Anterior cingulate cortex (tissue), 58 donors: ENCODE results near the gene CRK.
A peak's percentile ranks its signal among the peaks of the same experiment; 100 is the strongest.
"Not testable (repeated sequence)": the region's sequence is repeated elsewhere in the genome, so short reads cannot be mapped to it uniquely, and the experiment has no call there.

ENCODE experiments used
- DNase-seq, 58 donors: peaks; one replicate each; lab custom pipeline; 2025; lab: John Stamatoyannopoulos, UW

Gene CRK

DNA sequence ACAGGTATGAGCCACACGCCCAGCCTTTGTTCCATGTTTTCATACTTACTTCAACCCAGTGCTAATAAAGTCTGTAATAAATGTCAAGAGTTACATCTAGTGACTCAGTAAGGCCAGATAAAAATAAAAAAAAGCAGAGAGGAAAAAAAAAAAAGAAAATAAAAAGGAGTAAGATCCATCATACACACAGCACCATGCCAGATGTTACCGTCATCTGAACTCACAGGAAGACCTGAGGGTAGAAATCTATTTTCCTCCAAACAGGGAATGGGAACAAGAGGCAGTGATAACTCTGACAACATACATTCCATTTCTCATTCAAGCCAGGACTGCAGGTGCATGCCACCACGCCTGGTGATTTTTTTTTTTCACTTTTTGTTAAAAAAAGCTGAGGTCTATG, 20.7 kb downstream of the CRK start:
- no peak for DNase-seq

- no peak for DNase-seq
Measured at GRCh38 chr17:1434150-1434549, 21.9 kb downstream of the CRK start.

- DNase-seq, result no peak
Measured at GRCh38 chr17:1431631-1432104, 24.4 kb downstream of the CRK start.

DNA sequence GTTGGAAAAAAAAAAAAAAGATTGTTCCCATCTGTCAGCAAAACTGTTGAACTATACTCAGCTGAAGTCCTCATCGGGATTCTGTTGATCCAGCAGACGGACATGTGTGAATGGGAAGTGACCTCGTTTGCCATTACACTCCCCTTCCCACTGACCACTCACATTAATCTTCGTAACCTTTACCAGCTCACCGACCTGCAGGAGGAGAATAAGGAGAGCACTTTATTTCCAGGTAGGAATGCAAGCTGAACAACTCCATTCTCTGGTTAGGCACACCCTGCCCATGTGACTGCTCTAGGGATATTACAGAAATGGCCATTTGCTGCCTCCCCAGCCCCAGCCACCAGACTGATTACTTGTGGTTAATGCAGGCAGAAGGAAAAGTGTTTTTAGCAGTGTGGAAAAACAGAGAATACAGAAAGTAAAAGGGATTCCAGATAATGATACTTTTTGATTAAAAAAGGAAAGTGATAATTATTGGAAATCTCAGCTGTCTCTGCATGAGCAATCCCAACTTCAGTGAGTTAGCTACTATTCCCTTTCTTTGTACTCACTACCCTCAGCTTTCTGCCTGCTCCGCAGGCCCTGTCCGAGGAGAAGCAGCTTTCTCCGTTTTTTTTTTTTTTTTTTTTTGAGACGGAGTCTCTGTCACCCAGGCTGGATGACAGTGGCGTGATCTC, 32.4 kb downstream of the CRK start:
- no peak for DNase-seq

DNA sequence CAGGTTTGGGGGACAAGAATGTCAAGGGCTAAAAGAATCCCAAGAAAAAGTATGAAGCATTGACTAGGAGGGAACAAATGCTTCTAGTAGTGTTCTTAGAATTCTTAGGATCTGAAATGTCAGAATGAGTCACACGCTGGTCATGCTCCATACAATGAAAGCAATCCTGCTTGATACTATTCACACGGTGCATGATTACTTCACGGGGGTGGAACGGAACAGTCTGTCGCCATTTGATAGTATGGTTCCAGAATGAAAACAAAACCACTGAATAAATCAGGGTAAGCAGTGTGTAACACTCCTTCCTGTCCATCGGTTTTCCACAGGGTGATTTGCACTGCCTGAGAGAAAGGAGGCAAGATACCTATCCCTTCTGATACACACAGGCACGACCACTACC, 33.1 kb downstream of the CRK start:
- peak in 8 of 58 donors; percentile 3 to 31 (median 8) for DNase-seq

- DNase-seq, result no peak
Measured at GRCh38 chr17:1421470-1421869, 34.6 kb downstream of the CRK start.

- DNase-seq, result no peak
Measured at GRCh38 chr17:1420981-1421380, 35.1 kb downstream of the CRK start.

GRCh38 chr17:1420163-1420562, 35.9 kb downstream of the CRK start:
- no peak for DNase-seq

- not testable (repeated sequence) for DNase-seq
Measured at GRCh38 chr17:1418476-1418875, 37.6 kb downstream of the CRK start.

DNA sequence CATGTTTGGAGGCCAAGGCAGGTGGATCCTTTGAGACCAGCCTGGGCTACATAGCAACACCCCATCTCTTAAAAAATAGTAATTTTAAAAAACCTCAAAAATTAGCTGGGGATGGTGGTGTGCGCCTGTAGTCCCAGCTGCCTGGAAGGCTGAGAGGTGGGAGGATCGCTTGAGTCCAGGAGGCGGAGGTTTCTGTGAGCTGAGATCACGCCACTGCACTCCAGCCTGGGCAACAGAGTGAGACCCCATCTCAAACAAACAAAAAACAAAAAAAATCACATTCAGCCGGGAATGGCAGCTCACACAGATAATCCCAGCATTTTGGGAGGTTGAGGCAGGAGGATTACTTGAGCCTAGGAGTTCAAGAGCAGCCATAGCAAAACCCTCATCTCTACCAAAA, 39.6 kb downstream of the CRK start:
- no peak for DNase-seq

DNA sequence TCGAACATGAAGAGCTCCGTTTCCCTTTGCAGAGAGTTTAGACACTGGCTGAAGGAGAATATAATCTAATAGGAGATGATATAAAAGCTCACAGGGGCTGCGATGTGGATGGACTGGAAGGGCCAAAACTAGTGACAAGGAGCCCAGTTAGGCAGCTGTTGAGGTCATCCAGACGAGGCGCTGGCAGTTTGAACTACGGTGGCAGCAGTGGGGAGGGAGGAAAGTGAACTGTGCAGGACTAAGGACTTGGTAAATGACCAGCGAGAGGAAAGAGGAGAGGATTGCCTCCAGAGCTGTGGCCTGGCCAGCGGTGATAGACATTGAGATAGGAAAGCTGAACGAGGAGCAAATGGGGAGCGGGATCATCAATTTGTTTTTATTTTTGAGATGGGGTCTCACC, 41.4 kb downstream of the CRK start:
- DNase-seq, result no peak

GRCh38 chr17:1414001-1414574, 41.9 kb downstream of the CRK start:
- DNase-seq, result no peak

DNA sequence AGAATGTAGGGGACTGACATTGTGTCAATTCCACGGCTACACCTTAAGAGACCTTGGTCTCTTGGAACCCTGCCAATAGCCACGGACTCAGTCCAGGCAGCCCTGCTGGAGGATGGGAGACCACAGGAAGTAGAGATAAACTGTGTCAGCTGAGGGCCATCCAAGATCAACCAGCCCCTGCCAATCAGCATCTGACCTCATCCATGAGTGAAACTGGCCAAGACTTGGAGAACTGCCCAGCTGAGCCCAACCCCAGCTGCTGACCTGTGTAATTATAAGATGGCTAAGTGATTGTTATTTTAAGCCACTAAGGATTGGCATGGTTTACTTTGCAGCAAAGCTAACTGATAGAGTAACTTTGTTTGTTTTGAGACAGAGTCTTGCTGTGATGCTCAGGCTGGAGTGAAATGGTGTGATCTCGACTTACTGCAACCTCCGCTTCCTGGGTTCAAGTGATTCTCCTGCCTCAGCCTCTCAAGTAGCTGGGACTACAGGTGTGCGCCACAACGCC, 42.7 kb downstream of the CRK start:
- peak in 1 of 58 donors; percentile 61 for DNase-seq

DNA sequence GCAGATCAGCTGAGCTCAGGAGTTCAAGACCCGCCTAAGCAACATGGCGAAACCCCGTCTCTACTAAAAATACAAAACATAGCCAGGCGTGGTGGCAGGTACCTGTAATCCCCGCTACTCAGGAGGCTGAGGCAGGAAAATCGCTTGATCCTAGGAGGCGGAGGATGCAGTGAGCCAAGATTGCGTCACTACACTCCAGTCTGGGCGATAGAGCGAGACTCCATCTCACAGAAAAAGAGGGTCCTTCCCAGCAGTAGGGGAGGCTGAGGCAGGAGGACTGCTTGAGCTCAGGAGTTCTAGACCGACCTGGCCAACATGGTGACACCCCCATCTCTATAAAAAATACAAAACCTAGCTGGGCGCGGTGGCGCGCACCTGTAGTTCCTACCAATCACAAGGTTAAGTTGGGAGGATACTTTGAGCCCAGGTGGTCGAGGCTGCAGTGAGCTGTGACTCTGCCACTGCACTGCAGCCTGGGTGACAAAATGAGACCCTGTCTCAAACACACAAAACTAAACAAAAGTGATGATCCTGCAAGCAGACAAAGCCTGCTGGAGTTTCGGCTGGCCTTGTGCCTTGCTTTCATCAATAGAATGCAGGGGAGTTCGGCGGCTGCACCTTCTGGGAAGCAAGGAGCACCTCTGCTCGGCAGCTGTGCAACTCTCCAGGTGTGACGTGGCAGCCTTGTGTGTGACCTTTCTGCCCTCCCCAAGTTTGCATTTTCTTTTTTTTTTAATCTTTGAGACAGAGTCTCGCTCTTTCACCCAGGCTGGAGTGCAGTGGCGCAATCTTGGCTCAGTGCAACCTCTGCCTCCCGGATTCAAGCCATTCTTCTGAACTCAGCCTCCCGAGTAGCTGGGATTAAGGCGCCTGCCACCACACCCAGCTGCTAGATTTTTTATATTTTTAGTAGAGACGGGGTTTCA, 43.6 kb downstream of the CRK start:
- no peak for DNase-seq

- DNase-seq, result no peak
Measured at GRCh38 chr17:1402262-1402586, 53.8 kb downstream of the CRK start.

DNA sequence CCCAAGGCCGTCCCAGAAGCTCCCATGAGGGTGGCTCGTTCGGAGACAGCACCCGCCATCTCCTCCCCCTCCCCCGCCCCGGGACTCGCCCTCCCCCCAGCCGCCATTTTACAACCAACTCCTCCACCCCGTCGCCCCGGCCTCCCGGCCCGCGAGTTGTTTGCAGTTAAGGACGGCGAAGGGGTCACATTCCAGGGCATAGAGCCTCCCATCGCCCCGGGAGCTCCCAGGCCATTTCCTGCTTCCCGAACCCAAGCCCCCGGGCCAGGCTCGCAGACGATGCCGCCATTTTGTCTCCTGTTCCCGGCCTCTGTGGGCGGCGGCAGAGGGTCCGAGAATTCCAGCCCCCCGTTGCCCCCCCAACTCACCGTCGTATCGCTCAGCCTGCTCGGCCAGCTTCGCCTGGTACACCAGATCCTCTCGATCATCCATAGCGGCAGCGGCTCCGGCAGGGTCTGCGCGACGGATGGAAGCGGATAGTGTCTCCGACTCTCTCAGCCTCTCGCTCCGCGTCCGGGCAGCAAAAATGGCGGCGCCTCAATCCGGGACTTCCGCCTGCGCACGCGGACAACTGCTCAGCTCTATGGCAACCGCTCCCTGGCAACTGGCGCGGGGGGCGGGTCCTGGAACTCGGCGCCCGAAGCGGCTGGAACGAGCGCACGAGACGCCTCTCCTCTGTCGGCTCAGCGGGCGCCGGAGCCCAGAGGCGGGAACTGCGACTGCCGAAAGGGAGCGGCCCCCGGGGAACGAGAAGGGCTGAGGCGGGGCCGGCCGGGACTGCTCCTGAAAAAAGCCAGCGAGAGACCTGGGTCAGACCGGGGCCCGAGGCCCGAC, 56.1 kb downstream of the CRK start, which contains the start of gene YWHAE:
TSS of gene YWHAE (minus strand) at position 544 of the 834 bp plus-strand sequence. CDS start at position 432, 112 bp downstream.
- DNase-seq, result peak; percentile 78 to 97 (median 94)

DNA sequence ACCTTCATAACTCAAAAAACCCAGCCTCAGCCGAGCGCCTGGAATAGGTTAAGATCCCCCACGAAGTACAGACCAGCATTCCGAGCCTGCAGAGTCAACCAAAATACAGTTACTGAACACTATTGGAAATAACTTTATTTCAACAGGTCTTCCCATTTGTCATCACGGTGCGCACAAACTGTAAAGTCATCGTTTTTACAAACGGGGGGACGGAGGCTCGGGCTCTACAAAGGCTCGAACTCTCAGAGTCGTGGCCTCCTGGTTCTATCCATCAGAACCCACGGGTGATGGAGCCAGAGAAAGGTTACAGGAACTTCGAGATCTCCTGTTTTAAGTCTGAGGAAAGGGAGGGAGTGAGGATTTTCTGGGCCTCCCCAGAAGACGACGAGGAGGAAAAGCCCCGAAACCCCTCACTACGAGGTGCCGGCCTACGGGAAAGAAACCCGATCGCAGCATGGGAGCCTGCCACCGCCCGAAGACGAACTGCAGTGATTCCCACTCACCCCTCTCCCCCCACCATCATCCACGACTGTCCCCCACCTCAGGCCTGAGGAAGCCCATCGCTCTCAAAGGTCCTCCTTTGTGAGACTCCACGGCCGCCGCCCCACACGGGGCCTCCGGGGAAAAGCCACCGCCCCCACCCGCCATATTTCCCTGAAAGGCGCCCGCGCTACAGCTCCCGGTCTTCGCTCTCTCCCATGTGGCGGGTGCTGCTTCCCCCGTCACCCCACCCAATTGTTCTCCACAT, 56.9 kb downstream of the CRK start:
- DNase-seq, result peak in 22 of 58 donors; percentile 26 to 86 (median 65)

DNA sequence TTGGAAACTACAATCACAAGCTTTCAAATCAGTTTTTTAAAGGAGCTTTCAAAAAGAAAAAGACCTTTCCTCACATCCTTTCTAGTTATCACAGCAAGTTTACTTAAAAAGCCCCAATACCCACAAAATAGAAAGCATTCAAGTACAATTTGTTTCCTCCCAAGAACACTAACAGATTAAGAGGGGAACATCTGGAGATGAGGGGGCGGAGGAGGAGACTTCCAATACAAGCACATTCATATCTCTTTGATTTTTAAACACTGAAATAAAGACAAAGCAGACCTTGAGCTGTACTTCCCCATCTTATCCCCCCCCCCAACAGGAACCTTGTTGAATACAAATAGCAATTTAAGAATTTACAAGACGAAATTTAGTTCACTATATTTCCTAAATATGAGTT, 58.0 kb downstream of the CRK start:
- no peak for DNase-seq

GRCh38 chr17:1395876-1396665, 60.0 kb downstream of the CRK start:
- not testable (repeated sequence) for DNase-seq
